ENCODE data around the gene KLF16.

GRCh38 chr19:1817553-1818179 lies 45.7 kb downstream of the KLF16 start:
- TF ChIP-seq GATA2 (IDR thresholded peaks at IDR 0.05; ENCODE audit: low read depth, low read length) (no peak), GATA3 (IDR thresholded peaks at IDR 0.05; ENCODE audit: low read depth, low read length) (no peak)
